Chondrocyte (in vitro differentiated cells): ENCODE measurements around the gene GRK6. TPM values are rescaled to one million over a fixed set of nuclear protein-coding genes. Genes with fewer than 3 reads are reported as not detected.
"Not testable (repeated sequence)": the region's sequence is repeated elsewhere in the genome, so short reads cannot be mapped to it uniquely, and the experiment has no call there.

Experiments
- DNase-seq: peaks from one replicate; pipeline ENCODE4 v3.0.0; 2021; ENCODE audit warnings: mixed read lengths, low spot score
- H3K27ac Mint-ChIP-seq: one replicate; pipeline ENCODE4 v1.8.0; 2021; ENCODE audit warnings: mild to moderate bottlenecking, moderate library complexity, mixed read lengths; ENCODE audit not compliant: unreplicated experiment
- H3K27me3 Mint-ChIP-seq: 2 replicates; pipeline ENCODE4 v1.8.0; 2021; ENCODE audit warnings: low read depth, mixed read lengths
- H3K36me3 Mint-ChIP-seq: 2 replicates; pipeline ENCODE4 v1.8.0; 2021; ENCODE audit warnings: low read depth, mixed read lengths
- H3K4me1 Mint-ChIP-seq: 2 replicates; pipeline ENCODE4 v1.8.0; 2021; ENCODE audit warnings: low read depth, mild to moderate bottlenecking, mixed read lengths
- H3K4me3 Mint-ChIP-seq: one replicate; pipeline ENCODE4 v1.8.0; 2021; ENCODE audit warnings: mild to moderate bottlenecking, moderate library complexity, mixed read lengths; ENCODE audit not compliant: unreplicated experiment
- H3K9me3 Mint-ChIP-seq: 2 replicates; pipeline ENCODE4 v1.8.0; 2021; ENCODE audit warnings: low read depth, mixed read lengths
- CTCF ChIP-seq: fragments of 200-600 bp; sonication (generic); IDR thresholded peaks from 2 replicates; pipeline ENCODE4 v1.5.0; 2021; ENCODE audit warnings: antibody characterized with exemption, mild to moderate bottlenecking, moderate library complexity
- total RNA-seq: library from RNA; stranded (reverse); gene quantifications from 3 replicates; pipeline ENCODE4 v1.2.1, GENCODE V29; 2021

Gene GRK6
- total RNA-seq, 1 donor from 2014 or later = 26.3 TPM

- Mint-ChIP-seq H3K9me3 (no peaks in the 10 kb centered on the region), H3K36me3 (peaks cover 53% of the 10 kb centered on the region), H3K27me3 (no peaks in the 10 kb centered on the region), H3K4me3 (no peak overlapping the region), H3K4me1 (peaks cover 65% of the 10 kb centered on the region), H3K27ac (peak overlapping the region; percentile 90)
- no peak for DNase-seq
- no peak for TF ChIP-seq CTCF
Observed at GRCh38 chr5:177484902-177485549, 58.5 kb downstream of the GRK6 start.

DNA sequence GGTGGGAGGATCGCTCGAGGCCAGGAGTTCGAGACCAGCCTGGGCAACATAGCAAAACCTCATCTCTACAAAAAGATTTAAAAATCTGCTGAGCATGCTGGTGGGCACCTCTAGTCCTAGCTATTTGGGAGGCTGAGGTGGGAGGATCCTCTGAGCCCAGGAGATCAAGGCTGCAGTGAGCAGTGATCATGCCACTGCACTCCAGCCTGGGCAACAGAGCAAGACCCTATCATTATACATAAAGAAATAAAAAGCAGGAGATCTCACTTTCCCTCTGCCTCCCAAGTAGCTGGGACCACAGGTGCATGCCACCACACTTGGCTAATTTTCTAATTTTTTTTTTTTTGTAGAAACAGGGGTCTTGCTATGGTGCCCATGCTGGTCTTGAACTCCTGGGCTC, 59.3 kb downstream of the GRK6 start:
- H3K4me3 Mint-ChIP-seq, DNase-seq, H3K27me3 Mint-ChIP-seq, H3K9me3 Mint-ChIP-seq: not testable (repeated sequence)
- Mint-ChIP-seq H3K27ac (peak overlapping the region; percentile 90), H3K4me1 (peaks cover 66% of the 10 kb centered on the region), H3K36me3 (peaks cover 57% of the 10 kb centered on the region)

DNA sequence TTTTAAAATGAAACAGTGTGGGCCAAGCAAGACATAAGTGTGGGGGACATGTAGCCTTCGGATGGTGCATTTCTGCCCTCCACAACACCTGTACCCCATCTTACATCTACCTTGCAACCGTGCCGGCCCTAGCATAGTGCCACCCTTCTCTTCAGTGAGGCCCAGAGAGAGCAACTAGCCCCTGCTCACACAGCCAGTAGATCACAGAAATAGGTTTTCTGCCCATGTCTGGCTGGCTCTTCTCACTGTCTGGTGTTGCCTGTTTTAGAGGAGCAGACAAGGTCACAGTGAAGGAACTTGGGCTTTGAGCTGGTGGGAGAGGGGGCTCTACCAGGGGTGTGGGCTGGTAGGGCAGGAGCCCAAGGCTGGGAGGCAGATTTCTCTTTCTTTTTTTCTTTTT, 59.8 kb downstream of the GRK6 start:
- Mint-ChIP-seq H3K27ac (peak overlapping the region; percentile 45), H3K4me3 (no peak overlapping the region), H3K36me3 (peaks cover 59% of the 10 kb centered on the region), H3K27me3 (no peaks in the 10 kb centered on the region), H3K9me3 (no peaks in the 10 kb centered on the region), H3K4me1 (peaks cover 71% of the 10 kb centered on the region)
- no peak for TF ChIP-seq CTCF
- DNase-seq = no peak

- Mint-ChIP-seq H3K36me3 (peaks cover 61% of the 10 kb centered on the region), H3K27ac (peak overlapping the region; percentile 83)
Observed at GRCh38 chr5:177487144-177487543, 60.7 kb downstream of the GRK6 start.

GRCh38 chr5:177487975-177488374, 61.5 kb downstream of the GRK6 start:
- no peak overlapping the region for H3K4me3 Mint-ChIP-seq

More at GRCh38 chr5:177487144-177487543, 60.7 kb downstream of the GRK6 start:
- H3K4me3 Mint-ChIP-seq = no peak overlapping the region
- peaks cover 74% of the 10 kb centered on the region for H3K4me1 Mint-ChIP-seq
- H3K27me3 Mint-ChIP-seq = no peaks in the 10 kb centered on the region
- TF ChIP-seq CTCF = no peak
- no peak for DNase-seq
- H3K9me3 Mint-ChIP-seq = no peaks in the 10 kb centered on the region

More at GRCh38 chr5:177487975-177488374, 61.5 kb downstream of the GRK6 start:
- Mint-ChIP-seq H3K36me3 (peaks cover 60% of the 10 kb centered on the region), H3K27ac (peak overlapping the region; percentile 41), H3K9me3 (no peaks in the 10 kb centered on the region), H3K27me3 (no peaks in the 10 kb centered on the region), H3K4me1 (peaks cover 74% of the 10 kb centered on the region)
- TF ChIP-seq CTCF = peak; percentile 33
- DNase-seq = no peak
